ENCODE data around the gene ASIC4.

The ASIC4 gene

DNA sequence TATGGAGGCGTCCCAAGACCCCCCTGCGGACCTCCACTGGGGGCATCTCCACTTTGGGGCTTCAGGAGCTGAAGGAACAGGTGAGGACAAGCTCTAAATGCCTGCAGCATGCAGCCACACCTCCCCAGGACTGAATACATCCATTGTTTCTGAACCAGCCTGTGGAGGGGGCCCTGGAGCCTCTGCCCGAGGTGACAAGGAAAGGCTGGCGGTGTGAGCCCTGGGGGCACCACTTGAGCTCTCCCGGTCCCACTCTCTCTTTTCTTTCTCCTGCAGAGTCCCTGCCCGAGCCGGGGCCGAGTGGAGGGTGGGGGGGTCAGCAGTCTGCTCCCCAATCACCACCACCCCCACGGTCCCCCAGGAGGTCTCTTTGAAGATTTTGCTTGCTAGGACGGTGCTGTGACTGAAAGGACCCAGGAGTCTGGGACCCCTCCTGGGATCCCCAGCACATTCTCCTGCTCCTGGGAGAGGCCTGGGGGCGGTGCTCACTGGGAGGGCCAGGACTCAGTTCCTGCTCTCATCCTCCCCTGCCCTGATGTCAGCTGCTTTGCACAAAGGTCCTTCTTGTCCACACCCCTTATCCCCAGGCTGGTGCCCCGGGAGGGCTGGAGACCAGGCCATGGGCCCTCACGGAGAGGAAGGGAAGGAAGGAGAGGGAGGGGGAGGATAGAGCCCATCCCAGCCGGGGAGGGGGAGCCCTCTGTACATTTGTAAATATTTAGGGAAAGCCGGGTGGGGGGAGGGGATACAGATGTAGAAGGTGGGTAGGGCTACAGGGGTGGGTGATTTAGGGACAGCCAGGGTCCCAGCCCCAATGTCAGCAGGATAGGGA is 23.6 kb downstream of the ASIC4 start:
- no peak for DNase-seq

DNA sequence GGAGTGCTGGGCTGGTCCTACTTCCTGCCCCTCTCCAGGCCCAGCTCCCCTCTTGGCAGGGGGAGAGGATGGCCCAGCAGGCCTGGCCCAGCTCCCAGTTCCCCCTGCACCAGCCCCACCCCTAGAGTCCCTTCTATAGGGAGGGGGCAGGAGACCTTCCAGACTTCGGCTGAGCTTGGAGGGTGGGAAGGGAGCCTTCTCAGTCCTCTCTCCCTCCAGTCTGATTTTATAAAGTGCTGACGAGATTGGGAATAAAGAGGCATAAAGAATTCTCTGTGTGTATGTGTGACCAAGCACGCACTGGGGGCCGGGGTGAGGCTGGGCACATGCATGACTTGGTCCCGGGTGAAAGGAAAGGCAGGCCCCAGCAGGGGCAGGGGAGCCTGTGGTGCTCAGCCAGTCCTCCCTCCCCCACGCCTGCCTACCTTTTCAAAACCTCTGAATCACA is 24.2 kb downstream of the ASIC4 start:
- DNase-seq = peak; percentile 8

DNA sequence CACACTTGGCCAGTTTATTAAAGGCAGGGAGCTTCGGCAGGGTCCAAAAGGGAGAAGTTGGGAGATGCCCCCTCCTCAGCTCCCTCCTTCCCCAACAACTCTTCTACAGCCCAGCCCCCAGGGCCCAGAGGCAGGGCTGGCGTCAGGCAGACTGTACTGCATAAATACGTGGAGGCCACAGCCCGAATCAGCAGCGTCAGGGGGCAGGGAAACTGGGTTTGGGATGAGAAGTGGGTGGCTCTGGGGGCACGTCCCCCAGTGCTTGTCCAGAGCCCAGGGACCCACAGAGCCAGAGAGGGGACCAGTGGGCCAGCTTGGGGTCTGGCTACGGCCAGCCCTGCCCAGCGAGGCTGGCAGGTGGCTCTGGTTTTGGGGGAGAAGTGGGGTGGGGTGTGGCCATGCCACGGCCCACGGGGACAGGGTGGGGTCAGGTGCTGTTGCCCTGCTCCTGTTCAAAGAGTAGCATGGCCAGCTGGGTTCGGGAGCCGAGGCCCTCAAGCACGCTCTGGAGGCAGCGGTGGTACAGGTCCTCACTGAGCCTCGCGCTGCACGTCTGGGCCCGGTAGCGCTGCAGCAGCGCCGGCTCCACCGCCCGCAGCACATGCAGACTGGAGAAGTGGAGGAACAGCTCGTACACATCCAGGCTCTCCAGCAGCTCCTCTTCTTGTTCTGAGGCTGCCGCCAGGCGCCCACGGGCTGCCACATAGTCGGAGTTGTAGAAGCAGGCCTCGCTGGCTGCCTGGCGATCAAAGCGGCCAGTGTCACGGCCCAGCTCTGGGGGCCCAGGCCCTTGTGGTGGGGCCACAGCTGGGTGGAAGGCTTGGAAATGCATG is 24.9 kb downstream of the ASIC4 start:
- no peak for DNase-seq

DNA sequence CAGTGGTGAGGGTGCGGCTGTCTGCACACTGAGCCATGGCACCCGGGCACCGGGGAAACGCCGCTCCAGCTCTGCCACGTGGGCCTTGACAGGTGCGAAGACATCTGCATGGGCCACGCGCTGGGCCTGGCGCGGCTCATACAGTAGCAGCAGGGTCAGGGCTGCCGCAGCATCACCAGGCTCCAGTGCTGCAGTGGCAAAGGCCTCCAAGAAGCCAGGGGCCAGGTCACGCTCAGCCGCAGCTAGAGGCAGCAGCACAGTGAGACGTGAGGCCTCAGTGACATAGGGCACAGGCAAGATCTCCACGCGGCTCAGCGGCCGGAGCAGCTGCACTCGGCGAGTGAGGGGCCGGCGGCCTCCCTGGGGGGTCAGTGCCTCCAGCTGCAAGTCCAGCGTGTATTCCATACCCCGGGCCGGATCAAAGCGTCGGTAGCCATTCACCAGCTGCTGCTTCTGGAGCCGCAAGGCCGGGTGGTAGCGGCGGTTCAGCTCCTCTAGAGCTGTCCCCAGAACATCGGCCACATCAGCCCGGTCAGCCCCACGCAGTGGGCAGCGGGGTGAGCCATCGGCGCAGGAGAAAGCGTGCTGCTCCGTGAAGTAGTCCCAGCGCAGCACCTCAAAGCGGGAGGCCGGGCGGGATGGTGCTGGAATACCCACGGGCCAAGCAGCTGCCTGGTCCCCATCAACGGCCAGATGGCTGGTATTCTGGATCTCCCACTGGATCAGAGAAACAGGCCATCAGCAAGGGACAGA is 25.8 kb downstream of the ASIC4 start:
- DNase-seq = no peak

DNA sequence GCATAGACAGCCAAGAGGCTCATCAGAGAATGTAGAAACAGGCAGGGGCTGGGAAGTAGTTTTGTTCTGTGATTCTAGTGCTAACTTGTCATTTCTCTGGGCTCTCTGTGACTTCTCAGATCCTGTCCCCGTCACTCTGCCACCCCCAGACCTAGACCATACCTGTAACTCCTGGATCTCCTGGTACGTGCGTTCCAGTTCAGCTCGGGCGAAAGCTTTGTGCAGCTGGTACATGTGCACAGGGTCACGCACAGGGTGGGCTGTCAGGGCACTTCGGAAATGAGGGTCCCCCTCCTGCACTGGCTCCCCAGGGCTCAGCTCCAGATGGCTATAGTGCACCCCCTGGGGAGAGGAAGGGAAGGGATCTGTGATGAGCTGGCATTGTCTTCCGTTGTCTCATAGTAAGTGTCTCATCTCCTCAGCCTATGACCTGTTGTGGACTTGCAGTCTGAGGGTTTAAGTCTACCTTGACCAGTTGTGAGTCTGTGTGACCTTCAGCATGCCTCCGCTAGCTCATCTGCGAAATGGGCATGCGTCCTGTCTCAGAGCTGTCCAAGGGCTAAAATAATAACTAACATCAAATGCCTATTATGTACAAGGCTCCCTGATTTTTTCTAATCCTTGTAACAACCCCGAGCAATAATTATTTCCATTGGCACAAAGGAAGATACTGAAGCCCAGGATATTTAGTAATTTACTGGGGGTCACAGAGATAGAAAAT is 26.7 kb downstream of the ASIC4 start:
- DNase-seq = no peak

DNA sequence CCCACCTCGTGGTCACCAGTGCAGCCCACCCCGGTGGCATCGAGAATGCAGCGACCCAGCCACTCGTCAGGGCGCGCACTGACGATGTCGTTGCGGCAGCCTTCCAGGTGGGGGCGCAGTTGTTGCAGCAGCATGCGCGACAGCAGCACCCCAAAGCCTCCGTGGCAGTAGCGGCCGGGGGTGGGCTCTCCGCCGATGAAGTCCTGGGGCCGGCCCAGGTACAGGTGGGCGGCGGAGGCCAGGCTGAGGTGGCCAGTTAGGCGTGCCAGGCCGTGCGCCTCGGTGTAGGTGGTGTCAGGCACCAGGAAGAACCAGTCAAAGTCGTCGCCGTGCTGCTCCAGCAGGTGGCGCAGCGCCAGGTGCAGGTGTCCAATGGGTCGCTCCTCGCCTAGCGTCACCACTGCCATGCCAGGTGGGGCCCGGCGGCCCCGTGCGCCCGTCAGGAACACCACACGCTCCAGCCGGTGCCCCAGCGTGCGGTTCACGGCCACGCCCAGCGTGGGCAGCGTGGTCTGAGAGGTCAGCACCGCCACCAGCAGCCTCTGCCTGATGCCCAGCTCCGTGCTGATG is 27.4 kb downstream of the ASIC4 start:
- DNase-seq = peak; percentile 66

DNA sequence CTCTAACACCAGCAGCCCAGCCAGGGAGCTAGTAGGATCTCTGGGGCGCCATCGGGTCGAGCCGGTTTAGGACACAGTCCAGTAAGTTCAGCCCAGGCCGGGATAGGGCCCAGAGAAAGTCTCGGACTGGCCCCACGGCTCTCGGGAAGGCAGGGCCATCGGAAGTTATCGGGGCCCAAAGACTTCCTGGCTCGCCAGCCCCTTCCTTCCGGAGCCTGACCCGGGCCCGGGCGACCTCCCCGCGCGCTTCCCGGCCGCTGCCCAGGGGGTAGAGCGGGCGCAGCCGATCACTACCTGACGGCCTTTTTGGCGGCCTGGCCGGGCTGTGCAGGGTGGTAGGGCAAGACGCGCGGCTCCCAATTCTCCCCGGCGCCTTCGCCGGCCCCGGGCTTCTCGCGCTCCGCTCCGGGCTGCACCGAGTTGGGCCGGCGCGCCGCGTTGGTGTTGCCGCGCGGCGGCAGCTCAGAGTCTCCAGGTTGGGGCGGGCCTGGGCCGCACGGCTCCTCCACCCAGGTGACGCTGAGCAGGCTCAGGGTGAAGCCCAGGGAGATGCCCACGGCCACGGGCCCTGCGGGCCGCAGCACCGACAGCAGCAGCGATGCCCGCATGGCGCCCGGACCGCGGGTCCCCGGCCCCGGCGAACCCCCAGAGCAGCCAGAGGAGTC is 28.8 kb downstream of the ASIC4 start:
- peak; percentile 27 for DNase-seq

DNA sequence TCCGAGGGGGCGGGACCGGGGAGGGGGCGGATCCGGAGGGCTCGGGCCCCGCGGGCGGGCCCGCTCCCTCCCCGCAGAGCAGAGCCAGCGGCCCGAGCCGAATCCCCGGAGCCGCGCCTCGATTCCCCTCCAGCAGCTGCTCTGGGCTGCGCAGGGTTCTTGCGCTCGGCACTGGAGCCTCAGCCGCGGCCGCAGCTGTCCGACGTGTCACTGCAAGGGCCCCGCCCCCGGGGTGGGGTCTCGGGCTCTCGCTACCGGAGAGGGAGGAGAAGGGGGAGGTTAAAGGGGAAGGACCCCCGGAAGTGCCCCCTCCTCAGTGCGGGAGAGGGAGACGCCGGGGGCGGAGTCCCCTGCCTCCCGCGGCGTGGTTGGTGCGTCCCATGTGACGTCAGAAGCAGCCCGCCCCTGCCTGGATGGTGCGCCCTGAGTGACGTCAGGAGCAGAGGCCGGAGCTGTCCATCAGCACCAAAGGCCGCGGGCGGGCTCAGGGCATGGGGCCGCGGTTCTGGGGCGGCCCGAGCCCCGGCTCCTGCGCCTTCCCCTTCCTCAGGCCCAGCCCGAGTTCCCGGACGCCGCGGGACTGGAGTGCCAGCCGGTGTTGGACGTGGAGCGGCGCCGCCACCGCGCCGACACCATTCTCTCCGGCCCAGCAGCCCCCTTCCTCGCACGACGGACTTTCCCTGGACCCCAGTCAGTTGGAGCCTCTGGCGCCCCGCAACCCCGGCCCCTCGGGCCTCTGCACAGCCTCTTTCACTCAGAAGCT is 29.5 kb downstream of the ASIC4 start, which contains the start of the genes CHPF and TMEM198:
TSS of gene CHPF (minus strand) at position 214 of the 763 bp plus-strand sequence. CDS start 271 bp downstream, outside the sequence.
TSS of gene TMEM198 (plus strand) at position 433 of the 763 bp plus-strand sequence. CDS start 700 bp downstream, outside the sequence.
- DNase-seq = peak; percentile 86

DNA sequence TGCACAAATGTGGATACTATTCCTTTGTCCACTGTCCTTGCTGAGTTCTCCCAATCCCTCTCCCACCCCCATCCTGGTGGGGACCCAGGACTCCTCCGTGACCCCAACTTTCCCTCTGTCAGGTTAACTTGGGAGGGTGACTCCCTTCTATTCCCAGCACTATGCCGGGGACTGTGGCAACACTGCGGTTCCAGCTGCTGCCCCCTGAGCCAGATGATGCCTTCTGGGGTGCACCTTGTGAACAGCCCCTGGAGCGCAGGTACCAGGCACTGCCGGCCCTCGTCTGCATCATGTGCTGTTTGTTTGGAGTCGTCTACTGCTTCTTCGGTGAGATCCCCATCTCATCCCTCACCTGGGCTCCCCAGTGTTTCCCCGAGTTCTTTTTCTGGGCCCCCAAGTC is 30.3 kb downstream of the ASIC4 start:
- DNase-seq = no peak

DNA sequence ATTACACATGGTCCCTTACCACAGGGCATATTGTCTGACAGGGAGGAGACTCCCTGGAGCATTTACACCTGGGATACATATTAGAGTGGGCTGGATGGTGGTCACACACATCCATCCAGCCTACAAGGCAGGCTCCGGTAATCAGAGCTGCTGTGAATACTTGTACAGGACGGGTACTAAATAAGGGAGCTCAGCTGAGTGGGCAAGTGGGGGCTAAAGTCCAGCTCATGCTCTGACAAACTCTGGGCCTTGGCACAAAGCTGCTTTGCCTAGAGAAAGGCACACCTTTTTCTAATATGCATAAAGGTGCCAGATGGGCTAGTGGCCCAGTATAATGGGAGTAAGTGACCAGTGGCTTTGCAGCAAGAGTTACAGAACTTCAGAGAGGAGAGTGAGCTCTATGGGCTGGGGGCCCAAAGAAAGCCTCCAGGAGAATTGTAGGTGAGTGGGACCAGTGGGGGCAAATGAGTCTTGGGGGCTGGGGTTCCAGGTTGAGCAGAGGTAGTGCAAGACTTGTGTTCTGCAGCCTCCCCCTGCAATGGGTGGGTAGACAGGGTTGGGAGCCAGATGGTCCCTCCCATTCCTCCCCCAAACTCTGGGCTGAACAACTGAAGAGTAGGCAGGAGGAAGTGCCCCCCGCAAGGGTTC is 31.1 kb downstream of the ASIC4 start:
- DNase-seq = no peak

DNA sequence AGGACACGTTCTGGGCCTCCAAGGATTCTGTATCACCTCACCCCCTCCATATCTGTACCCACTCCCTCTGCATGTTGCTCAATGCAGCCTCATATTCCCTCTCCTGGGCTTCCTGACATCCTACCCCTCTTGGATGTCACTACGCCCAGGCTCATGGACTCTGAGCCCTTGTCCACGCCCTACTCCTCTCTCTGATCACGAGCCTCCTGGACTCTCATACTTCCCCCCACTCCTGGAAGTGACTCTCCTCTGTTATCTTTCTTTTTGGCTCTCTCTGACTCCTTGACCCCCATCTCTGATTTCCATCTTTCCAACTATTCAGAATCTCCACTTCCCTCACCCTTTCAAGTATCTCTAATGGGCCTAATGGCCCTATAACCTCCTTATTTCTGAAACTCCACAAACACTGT is 31.7 kb downstream of the ASIC4 start:
- no peak for DNase-seq

DNA sequence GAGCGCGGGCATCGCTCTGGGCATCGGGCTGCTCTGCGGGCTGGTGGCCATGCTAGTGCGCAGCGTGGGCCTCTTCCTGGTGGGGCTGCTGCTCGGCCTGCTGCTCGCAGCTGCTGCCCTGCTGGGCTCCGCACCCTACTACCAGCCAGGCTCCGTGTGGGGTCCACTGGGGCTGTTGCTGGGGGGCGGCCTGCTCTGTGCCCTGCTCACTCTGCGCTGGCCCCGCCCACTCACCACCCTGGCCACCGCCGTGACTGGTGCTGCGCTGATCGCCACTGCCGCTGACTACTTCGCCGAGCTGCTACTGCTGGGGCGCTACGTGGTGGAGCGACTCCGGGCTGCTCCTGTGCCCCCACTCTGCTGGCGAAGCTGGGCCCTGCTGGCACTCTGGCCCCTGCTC is 33.3 kb downstream of the ASIC4 start:
- DNase-seq = no peak

DNA sequence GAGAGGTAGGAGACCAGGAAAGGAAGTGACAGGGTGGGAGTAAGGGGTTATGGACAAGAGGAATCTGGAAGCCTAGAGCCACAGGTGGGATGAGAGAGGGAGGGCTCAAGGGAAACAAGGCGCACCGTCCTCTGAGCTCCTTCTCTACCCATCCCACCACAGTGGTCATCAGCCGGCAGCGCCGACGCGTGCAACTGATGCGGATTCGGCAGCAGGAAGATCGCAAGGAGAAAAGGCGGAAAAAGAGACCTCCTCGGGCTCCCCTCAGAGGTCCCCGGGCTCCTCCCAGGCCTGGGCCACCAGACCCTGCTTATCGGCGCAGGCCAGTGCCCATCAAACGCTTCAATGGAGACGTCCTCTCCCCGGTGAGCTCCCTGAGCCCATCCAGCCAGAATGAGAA is 34.7 kb downstream of the ASIC4 start:
- DNase-seq = no peak

DNA sequence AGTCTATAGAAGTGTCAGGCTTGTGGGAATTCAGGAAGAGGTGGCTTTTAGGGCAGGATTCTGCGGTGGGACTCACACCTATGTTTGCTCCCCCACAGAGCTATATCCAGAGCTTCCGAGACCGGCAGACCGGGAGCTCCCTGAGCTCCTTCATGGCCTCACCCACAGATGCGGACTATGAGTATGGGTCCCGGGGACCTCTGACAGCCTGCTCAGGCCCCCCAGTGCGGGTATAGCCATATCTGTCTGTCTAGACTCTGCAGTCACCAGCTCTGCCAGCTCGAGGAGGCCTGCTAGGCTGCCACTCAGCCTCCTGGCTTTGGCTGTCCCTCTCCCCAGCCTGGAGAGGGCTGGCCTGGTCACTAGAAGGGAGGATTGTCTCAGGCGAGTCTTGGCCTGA is 35.3 kb downstream of the ASIC4 start:
- DNase-seq = no peak

DNA sequence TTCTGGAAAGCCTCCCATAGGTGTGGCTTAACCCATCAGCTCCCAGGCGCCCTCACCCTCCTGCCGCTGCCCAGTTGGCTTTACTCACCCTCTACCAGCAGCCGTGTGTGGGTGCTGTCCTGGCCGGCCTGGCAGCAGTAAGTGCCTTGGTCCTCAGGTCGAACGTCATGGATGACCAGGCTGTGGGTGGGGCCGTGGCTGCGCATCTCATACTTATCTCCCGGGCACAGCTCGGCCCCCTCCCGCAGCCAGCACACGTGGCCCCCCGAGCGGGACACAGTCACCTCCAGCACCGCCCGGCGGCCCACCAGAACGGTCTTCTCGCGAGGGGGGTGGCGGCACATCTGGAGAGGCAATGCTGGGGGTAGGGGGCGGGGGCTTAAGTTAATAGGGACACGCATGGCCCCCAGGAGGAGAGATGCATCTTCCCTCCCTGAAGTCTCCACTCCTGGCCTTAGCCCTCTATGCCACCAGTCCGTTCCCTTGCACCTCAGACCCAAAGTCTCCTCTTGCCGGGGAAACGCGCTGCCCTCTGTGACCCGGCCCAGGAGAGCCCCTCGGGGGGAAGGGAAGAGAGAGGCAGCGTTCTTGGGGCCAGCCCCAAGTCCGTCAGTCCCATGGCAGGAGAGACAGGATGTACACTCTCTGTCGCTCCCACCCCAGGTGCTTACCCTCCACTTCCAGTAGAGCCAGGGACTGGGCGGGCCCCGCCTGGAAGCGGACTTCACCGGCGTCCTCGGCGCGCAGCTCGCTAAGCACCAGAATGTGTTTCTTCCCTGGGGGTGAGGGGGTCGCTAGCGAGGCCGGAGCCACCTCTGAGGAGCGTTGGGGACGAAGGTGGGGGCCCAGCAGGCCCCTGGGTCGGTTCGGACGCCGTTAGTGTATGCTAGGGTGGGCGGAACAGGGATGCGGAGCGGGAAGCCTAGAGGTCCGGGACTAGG is 37.4 kb downstream of the ASIC4 start:
- DNase-seq = peak; percentile 22

DNA sequence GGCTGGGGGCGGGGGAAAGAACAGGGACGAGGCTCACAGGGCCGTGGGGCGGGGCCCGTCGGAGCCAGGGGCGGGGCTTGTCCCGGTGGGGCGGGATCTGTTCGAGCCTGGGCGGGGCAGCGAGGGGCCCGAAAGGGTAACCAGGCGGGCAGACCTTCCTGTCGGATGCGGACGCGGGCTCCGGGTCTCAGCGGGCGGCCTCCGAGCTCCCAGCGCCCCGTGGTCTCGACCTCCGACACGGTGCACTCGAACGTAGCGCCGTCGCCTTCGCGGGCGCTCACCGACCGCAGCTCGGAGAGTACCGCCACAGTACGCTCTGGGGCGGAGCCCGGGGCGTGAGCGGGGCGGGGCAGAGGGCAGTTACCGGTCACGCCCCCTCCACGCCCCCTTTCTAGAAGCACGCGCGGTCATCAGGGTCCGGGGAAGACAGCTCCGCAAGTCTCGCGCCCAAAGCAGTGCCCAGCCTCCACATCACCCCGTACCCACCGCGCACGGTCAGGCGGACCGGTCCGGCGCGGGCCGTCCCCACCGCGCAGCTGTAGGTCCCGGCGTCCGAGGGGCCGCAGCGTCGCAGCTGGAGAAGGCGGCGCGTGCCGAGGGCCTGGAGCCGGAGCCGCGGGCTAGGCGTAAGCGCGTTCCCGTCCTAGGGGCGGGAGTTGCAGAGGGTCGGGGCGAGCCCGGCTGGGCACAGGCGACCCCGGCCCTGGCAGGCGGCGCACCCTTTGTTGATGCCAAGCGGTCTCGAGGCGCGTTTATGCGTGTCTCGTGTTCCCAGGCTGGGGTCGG is 38.3 kb downstream of the ASIC4 start:
- DNase-seq = peak; percentile 44

DNA sequence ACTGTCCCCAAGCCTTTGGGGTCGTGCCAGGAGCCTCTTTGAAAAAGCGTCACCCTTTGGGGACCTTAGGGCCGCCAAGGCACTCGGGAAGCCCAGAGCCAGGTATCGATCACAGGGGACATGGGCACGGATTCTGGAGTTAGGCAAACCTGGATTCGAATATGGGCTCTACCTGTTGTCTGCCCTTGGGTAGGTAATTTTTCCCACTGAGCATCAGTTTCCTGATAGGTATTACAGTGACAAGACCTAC is 38.8 kb downstream of the ASIC4 start:
- no peak for DNase-seq

DNA sequence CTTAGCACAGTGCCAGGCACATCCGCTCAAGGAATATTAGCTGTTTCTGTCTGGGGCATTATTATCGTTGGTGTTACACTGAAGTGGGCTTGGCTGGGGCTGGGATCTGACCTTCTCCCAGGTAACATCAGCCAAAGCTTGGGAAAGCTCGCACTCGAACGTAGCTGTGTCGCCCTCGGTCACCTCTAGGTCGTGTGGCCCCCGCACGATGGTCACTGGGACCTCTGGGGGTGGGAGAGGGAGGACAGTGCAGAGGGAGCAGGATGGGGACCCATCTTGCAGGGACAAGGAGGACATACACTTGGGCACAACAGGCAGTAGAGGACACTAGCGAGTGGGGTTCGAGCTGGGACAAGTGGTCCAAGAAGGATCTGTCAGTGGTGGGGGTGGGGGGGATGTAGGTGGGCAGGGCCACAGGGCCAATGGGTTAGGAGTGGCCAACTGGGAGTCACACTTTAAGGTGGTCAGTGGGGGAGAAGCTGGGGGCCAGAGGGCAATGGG is 39.2 kb downstream of the ASIC4 start:
- no peak for DNase-seq
